H1 (cell line): ENCODE data around the gene UBE2I. TPM values are rescaled to one million over a fixed set of nuclear protein-coding genes. Genes with fewer than 3 reads are reported as not detected.
A peak's percentile ranks its signal among the peaks of the same experiment; 100 is the strongest.

Experiments
- CTCF ChIA-PET: fragments of 300-600 bp; sonication (Branson Sonifier 250); formaldehyde crosslinking; loops from one replicate; lab custom pipeline; 2021; ENCODE audit not compliant: partially characterized antibody; lab: Charles Lee
- POLR2A ChIA-PET: fragments of 300-600 bp; sonication (Branson Sonifier 250); formaldehyde crosslinking; loops from one replicate; lab custom pipeline; 2021; ENCODE audit warnings: inconsistent platforms; ENCODE audit not compliant: partially characterized antibody; lab: Charles Lee
- DNase-seq, 2 experiments: peaks; one replicate each; pipeline versions ENCODE4 v3.0.0 to v3.0.0-alpha.2; 2010 to 2022; ENCODE audit warnings: low spot score in 2 of 2, low read depth in 1 of 2, mixed read lengths in 1 of 2
- FAIRE-seq: peaks from 2 replicates; lab custom pipeline; 2011; peaks lifted over from hg19 to GRCh38; lab: Jason Lieb, UNC
- H2AFZ ChIP-seq: 2 replicates; pipeline ENCODE4 v1.8.1; 2012; ENCODE audit warnings: low read length, inconsistent platforms
- H2AK5ac ChIP-seq: 2 replicates; pipeline ENCODE4 v1.6.1; 2013; ENCODE audit warnings: low read depth, low read length
- H2BK120ac ChIP-seq: replicated peaks from 2 replicates; pipeline ENCODE3; 2013; ENCODE audit warnings: low read depth, low read length, inconsistent platforms
- H2BK12ac ChIP-seq: 2 replicates; pipeline ENCODE4 v1.6.1; 2013; ENCODE audit warnings: low read depth, low read length
- H2BK15ac ChIP-seq: 2 replicates; pipeline ENCODE4 v1.6.1; 2013; ENCODE audit warnings: low read length
- H2BK20ac ChIP-seq: 2 replicates; pipeline ENCODE4 v1.6.1; 2013; ENCODE audit warnings: low read length
- H2BK5ac ChIP-seq: 2 replicates; pipeline ENCODE4 v1.6.1; 2013; ENCODE audit warnings: low read depth, low read length
- H3K14ac ChIP-seq: 2 replicates; pipeline ENCODE4 v1.6.1; 2013; ENCODE audit warnings: inconsistent platforms; ENCODE audit not compliant: insufficient read length
- H3K18ac ChIP-seq: 2 replicates; pipeline ENCODE4 v1.6.1; 2013; ENCODE audit warnings: low read length; ENCODE audit errors: extremely low read depth
- H3K23ac ChIP-seq: 2 replicates; pipeline ENCODE4 v1.6.1; 2013; ENCODE audit warnings: inconsistent platforms; ENCODE audit not compliant: insufficient read length
- H3K23me2 ChIP-seq: 2 replicates; pipeline ENCODE4 v1.6.1; 2013; ENCODE audit warnings: low read depth, low read length
- H3K27ac ChIP-seq: 2 replicates; pipeline ENCODE4 v1.6.1; 2011; ENCODE audit warnings: low read depth, low read length, inconsistent platforms
- H3K27me3 ChIP-seq, 4 experiments: replicated peaks in 1 of 4; 1 replicate in 1 of 4; 2 replicates in 3 of 4; pipeline versions ENCODE4 v1.6.1 to v1.8.1; 2011 to 2013; ENCODE audit warnings: low read length in 3 of 4, mild to moderate bottlenecking in 3 of 4, inconsistent platforms in 2 of 4, mixed read lengths in 2 of 4, moderate library complexity in 1 of 4; ENCODE audit not compliant: control insufficient read depth in 3 of 4, insufficient read depth in 3 of 4; ENCODE audit errors: extremely low read depth in 1 of 4
- H3K36me3 ChIP-seq, 4 experiments: 2 replicates each; pipeline versions ENCODE4 v1.6.1 to v1.8.1; 2011 to 2013; ENCODE audit warnings: mild to moderate bottlenecking in 4 of 4, low read length in 3 of 4, moderate library complexity in 2 of 4, control low read depth in 1 of 4, inconsistent platforms in 1 of 4; ENCODE audit not compliant: insufficient read depth in 4 of 4, control insufficient read depth in 2 of 4
- H3K4ac ChIP-seq: replicated peaks from 2 replicates; pipeline ENCODE3; 2013; ENCODE audit warnings: low read length, low read depth, mixed read lengths, inconsistent platforms; ENCODE audit not compliant: insufficient read length
- H3K4me1 ChIP-seq, 4 experiments: replicated peaks in 1 of 4; 1 replicate in 1 of 4; 2 replicates in 3 of 4; pipeline versions ENCODE4 v1.6.1 to v1.8.1; 2011 to 2013; ENCODE audit warnings: low read length in 3 of 4, inconsistent platforms in 2 of 4, mixed read lengths in 1 of 4; ENCODE audit not compliant: insufficient read depth in 4 of 4, control insufficient read depth in 3 of 4
- H3K4me2 ChIP-seq, 2 experiments: 2 replicates each; pipeline versions ENCODE4 v1.6.1 to v1.8.1; 2011 to 2013; ENCODE audit warnings: low read depth in 2 of 2, low read length in 2 of 2, control low read depth in 1 of 2, inconsistent platforms in 1 of 2, mild to moderate bottlenecking in 1 of 2; ENCODE audit not compliant: insufficient read depth in 1 of 2
- H3K4me3 ChIP-seq, 4 experiments: fragments of 200-600, 300-600 bp in 1 of 4; sonication (generic), shearing (Covaris generic), sonication (Bioruptor Twin) in 1 of 4; 2 replicates each; pipeline versions ENCODE4 v1.5.1 to v1.8.1; 2011 to 2016; ENCODE audit warnings: low read length in 4 of 4, low read depth in 3 of 4, control low read depth in 2 of 4, inconsistent platforms in 2 of 4, mild to moderate bottlenecking in 2 of 4, mixed read lengths in 1 of 4, moderate library complexity in 1 of 4; ENCODE audit not compliant: insufficient read depth in 2 of 4; ENCODE audit errors: extremely low read depth in 1 of 4
- H3K56ac ChIP-seq: replicated peaks from 2 replicates; pipeline ENCODE3; 2013; ENCODE audit warnings: low read depth, mild to moderate bottlenecking, mixed read lengths, low read length, inconsistent platforms; ENCODE audit not compliant: insufficient read length
- H3K79me1 ChIP-seq: 2 replicates; pipeline ENCODE4 v1.6.1; 2013; ENCODE audit warnings: low read depth, low read length, control low read depth
- H3K79me2 ChIP-seq, 2 experiments: 2 replicates each; pipeline versions ENCODE4 v1.6.1 to v1.8.1; 2012 to 2013; ENCODE audit warnings: low read length in 2 of 2, mild to moderate bottlenecking in 2 of 2, inconsistent platforms in 1 of 2; ENCODE audit not compliant: insufficient read depth in 2 of 2, control insufficient read depth in 1 of 2
- H3K9ac ChIP-seq, 4 experiments: replicated peaks in 1 of 4; 1 replicate in 1 of 4; 2 replicates in 3 of 4; pipeline versions ENCODE4 v1.6.1 to v1.8.1; 2011 to 2013; ENCODE audit warnings: low read depth in 3 of 4, low read length in 3 of 4, control low read depth in 2 of 4, mild to moderate bottlenecking in 2 of 4, moderate library complexity in 2 of 4, inconsistent platforms in 1 of 4; ENCODE audit errors: extremely low read depth in 1 of 4
- H3K9me3 ChIP-seq, 2 experiments: 2 replicates each; pipeline versions ENCODE4 v1.6.1 to v1.8.1; 2012 to 2013; ENCODE audit warnings: mild to moderate bottlenecking in 2 of 2, moderate library complexity in 2 of 2, control low read depth in 1 of 2, inconsistent platforms in 1 of 2, low read depth in 1 of 2, low read length in 1 of 2, mixed read lengths in 1 of 2; ENCODE audit not compliant: insufficient read depth in 2 of 2
- H4K20me1 ChIP-seq, 2 experiments: replicated peaks in 1 of 2; 2 replicates each; pipeline versions ENCODE3 to v1.8.1; 2011 to 2013; ENCODE audit warnings: inconsistent platforms in 2 of 2, low read length in 2 of 2, mild to moderate bottlenecking in 1 of 2; ENCODE audit not compliant: insufficient read depth in 2 of 2, control insufficient read depth in 1 of 2
- H4K5ac ChIP-seq: 2 replicates; pipeline ENCODE4 v1.6.1; 2013; ENCODE audit warnings: low read length, low read depth, mixed read lengths, inconsistent platforms; ENCODE audit not compliant: insufficient read length
- H4K8ac ChIP-seq: 2 replicates; pipeline ENCODE4 v1.8.0; 2013; ENCODE audit warnings: mild to moderate bottlenecking, moderate library complexity, low read length, inconsistent platforms; ENCODE audit not compliant: insufficient read depth; ENCODE audit errors: extremely low read depth
- H4K91ac ChIP-seq: replicated peaks from 2 replicates; pipeline ENCODE3; 2013; ENCODE audit warnings: low read length, mixed read lengths, inconsistent platforms; ENCODE audit not compliant: insufficient read length
- CHD2 ChIP-seq: IDR thresholded peaks from 2 replicates; pipeline ENCODE4 v1.6.1; 2012; ENCODE audit warnings: low read length, improper control_type of control experiment
- CREB1 ChIP-seq: IDR thresholded peaks from 2 replicates; pipeline ENCODE4 v1.6.1; 2012; ENCODE audit warnings: inconsistent platforms
- EZH2 ChIP-seq: fragments of 200-600 bp; sonication (generic); IDR thresholded peaks from 2 replicates; pipeline ENCODE4 v1.7.1; 2012; ENCODE audit warnings: low read depth, mild to moderate bottlenecking, moderate library complexity, low read length, inconsistent platforms; ENCODE audit not compliant: severe bottlenecking
- GABPA ChIP-seq: IDR thresholded peaks from 2 replicates; pipeline ENCODE4 v1.6.1; 2011; ENCODE audit warnings: mild to moderate bottlenecking, low read length, moderate library complexity, borderline replicate concordance; ENCODE audit not compliant: insufficient read depth
- SAP30 ChIP-seq: fragments of 300-600 bp; sonication (generic); IDR thresholded peaks from 2 replicates; pipeline ENCODE4 v1.7.1; 2012; ENCODE audit warnings: low read length, moderate library complexity, mild to moderate bottlenecking, inconsistent platforms; ENCODE audit not compliant: insufficient read depth, insufficient replicate concordance
- SIN3A ChIP-seq, 2 experiments: IDR thresholded peaks in 1 of 2; conservative IDR thresholded peaks in 1 of 2; 2 replicates each; pipeline ENCODE4 v1.6.1; 2011 to 2012; ENCODE audit warnings: low read length in 2 of 2, improper control_type of control experiment in 1 of 2, low read depth in 1 of 2, mild to moderate bottlenecking in 1 of 2
- WGBS, 2 experiments: shearing (Covaris generic) in 1 of 2; methylation state at CpG; one replicate each; pipeline versions ENCODE4 v1.1.6 to v1.1.7; 2013 to 2015; ENCODE audit warnings: low lambda C conversion rate in 2 of 2, mixed read lengths in 2 of 2, inconsistent platforms in 1 of 2, low coverage in 1 of 2, missing lambda C conversion rate in 1 of 2; ENCODE audit not compliant: insufficient replicate concordance in 2 of 2, insufficient coverage in 1 of 2, insufficient read length in 1 of 2; ENCODE audit errors: extremely low coverage in 1 of 2, missing lambda C conversion rate in 1 of 2; 5-methylcytosine and 5-hydroxymethylcytosine counted together
- polyA plus RNA-seq, 7 experiments: library from polyadenylated mRNA; depleted of rRNA in 3 of 7; stranded (reverse) in 5 of 7; unstranded in 2 of 7; fragments of >200 nt in 5 of 7; fragments of 200-250 nt in 2 of 7; gene quantifications; 1 replicate in 5 of 7; 2 replicates in 1 of 7; 4 replicates in 1 of 7; pipeline versions ENCODE4 v1.2.1 to v1.2.3, GENCODE V29; 2011 to 2013; ENCODE audit warnings: missing spikeins in 2 of 7, mixed read lengths in 2 of 7
- total RNA-seq: library from RNA; stranded (reverse); fragmentation: NEBNext Ultra II Directional; extraction: Animal tissue kit (Norgen Biotek cat#: 25700); gene quantifications from 2 replicates; pipeline ENCODE4 v1.2.1, GENCODE V29; 2021
- TF ChIP-seq, protein P1 (sequence below): IDR thresholded peaks from 2 replicates; pipeline ENCODE4 v1.6.1; 2011; ENCODE audit warnings: low read depth, mild to moderate bottlenecking, low read length; ENCODE audit not compliant: insufficient read depth

UBE2I gene
- total and polyA plus RNA-seq, 2 of the 8 experiments (the other 6 are each of a cell fraction or from before 2014, with no cell fraction given) = 148 to 268 TPM

DNA sequence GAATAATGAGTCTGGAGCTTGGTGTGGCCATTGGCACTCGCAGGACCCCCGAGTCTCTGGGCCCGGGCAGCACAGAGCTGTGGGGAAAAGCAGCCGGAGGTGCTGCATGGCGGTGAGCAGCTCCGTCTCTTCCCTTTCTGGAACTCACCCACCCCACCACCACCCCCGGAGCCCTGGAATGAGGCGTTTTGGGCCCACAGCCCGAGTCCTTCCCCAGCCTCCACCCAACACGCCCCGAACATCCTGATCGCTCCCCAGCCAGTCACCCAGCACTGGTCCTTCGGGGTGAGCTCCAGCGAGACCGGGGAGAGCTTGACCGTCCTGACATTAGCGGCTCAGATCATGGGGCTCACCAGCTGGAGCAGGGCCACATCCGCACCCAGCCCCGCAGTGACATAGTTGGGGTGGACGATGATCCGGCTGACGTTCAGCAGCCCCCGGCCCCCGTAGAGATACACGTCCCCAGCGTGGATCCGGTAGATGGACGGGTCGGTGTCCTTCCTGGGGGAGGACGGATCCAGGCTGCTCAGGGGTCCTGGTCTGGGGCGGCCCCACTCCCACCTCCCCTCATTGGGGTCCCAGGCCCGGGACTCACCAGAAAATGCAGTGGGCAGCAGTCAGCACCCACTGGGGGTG is 47.1 kb upstream of the UBE2I start:
- no peak overlapping the region for H3K9ac ChIP-seq
- H2BK15ac ChIP-seq = no peak overlapping the region
- DNase-seq = no peak
- H3K4me1 ChIP-seq = peaks cover 0 to 11% (median 8%) of the 10 kb centered on the region in 4 experiments; a peak in 6 of 7 replicates
- H4K20me1 ChIP-seq = peaks cover 0 to 7% of the 10 kb centered on the region in 2 experiments
- peaks cover 0 to 28% (median 15%) of the 10 kb centered on the region in 4 experiments; a peak in 5 of 7 replicates for H3K27me3 ChIP-seq
- peaks cover 0 to 2% of the 10 kb centered on the region in 2 experiments; a peak in 2 of 4 replicates for H3K9me3 ChIP-seq
- no peak overlapping the region for H2BK5ac ChIP-seq
- no peak overlapping the region for H3K27ac ChIP-seq
- FAIRE-seq = no peak
- H3K56ac ChIP-seq = no peak overlapping the region
- H3K79me2 ChIP-seq = no peaks in the 10 kb centered on the region
- 0 out of 2 replicates have a peak overlapping the region, but pooled peaks have one; percentile 25 for H4K8ac ChIP-seq
- no peak overlapping the region for H3K14ac ChIP-seq
- no peak overlapping the region for H3K4me3 ChIP-seq
- POLR2A ChIA-PET = interaction anchor here (0.9 to 1.7 kb wide), 2 partner anchors 28 to 159 kb away, joined by 3 to 5 read pairs; partner anchors contain the start of gene UQCC4
- CTCF ChIA-PET = interaction anchor here (0.9 to 1.3 kb wide), 5 partner anchors 12 to 42 kb away, joined by 3 to 4 read pairs (median 3); no protein-coding TSS in a partner anchor
- no peak overlapping the region for H4K91ac ChIP-seq
- H2BK120ac ChIP-seq = no peak overlapping the region
- no peak overlapping the region for H2AFZ ChIP-seq
- H3K23ac ChIP-seq = no peak overlapping the region
- H3K23me2 ChIP-seq = peaks cover 3% of the 10 kb centered on the region; the same call in 1 of the 2 replicates
- no peaks in the 10 kb centered on the region; a peak in 1 of 8 replicates for H3K36me3 ChIP-seq
- no peak overlapping the region for H2AK5ac ChIP-seq
- no peak overlapping the region for H2BK20ac ChIP-seq
- no peak overlapping the region for H3K4ac ChIP-seq
- no peaks in the 10 kb centered on the region; the same call in 1 of the 2 replicates for H3K79me1 ChIP-seq
- no peak overlapping the region for H3K18ac ChIP-seq
- no peak overlapping the region for H2BK12ac ChIP-seq
- WGBS, 2 experiments = 91% methylated on average over 31 of the region's 32 CpGs; no CpG with 5 or more reads in 1 of the 2 experiments
- H3K4me2 ChIP-seq = no peak overlapping the region
- H4K5ac ChIP-seq = no peak overlapping the region
- TF ChIP-seq SIN3A (conservative IDR thresholded peaks at IDR 0.05 in 1 of 2, IDR thresholded peaks at IDR 0.05 in 1 of 2; ENCODE audit: low read depth in 1 of 2, low read length in 2 of 2) (no peak), GABPA (no peak), EZH2 (no peak), CREB1 (no peak), SAP30 (no peak), CHD2 (no peak)
- TF ChIP-seq, protein P1, sequence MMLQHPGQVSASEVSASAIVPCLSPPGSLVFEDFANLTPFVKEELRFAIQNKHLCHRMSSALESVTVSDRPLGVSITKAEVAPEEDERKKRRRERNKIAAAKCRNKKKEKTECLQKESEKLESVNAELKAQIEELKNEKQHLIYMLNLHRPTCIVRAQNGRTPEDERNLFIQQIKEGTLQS = no peak
